HG03469 (cell line): ENCODE results near the gene PSG4.
"Not testable (repeated sequence)": the region's sequence is repeated elsewhere in the genome, so short reads cannot be mapped to it uniquely, and the experiment has no call there.

Source experiments
- ATAC-seq: cut with Tn5 transposase; IDR thresholded peaks from one replicate; pipeline ENCODE4 v1.9.1; 2021; ENCODE audit warnings: mild to moderate bottlenecking, moderate library complexity, moderate number of reproducible peaks; ENCODE audit not compliant: unreplicated experiment

The PSG4 gene

GRCh38 chr19:43198686-43199419 lies 6.6 kb downstream of the PSG4 start:
- not testable (repeated sequence) for ATAC-seq

GRCh38 chr19:43197666-43198397 lies 7.6 kb downstream of the PSG4 start:
- not testable (repeated sequence) for ATAC-seq

GRCh38 chr19:43194397-43194796 lies 11.0 kb downstream of the PSG4 start:
- not testable (repeated sequence) for ATAC-seq

GRCh38 chr19:43192381-43193155 lies 12.9 kb downstream of the PSG4 start:
- not testable (repeated sequence) for ATAC-seq

GRCh38 chr19:43188092-43188491 lies 17.3 kb downstream of the PSG4 start:
- ATAC-seq, result not testable (repeated sequence)

GRCh38 chr19:43186311-43186935 lies 19.0 kb downstream of the PSG4 start, which contains the start of gene PSG5:
TSS of gene PSG5 (minus strand) at chr19:43186536. CDS start at chr19:43186405, 131 bp downstream.
- not testable (repeated sequence) for ATAC-seq

GRCh38 chr19:43181869-43182771 lies 23.3 kb downstream of the PSG4 start:
- ATAC-seq, result not testable (repeated sequence)

GRCh38 chr19:43179569-43180147 lies 25.8 kb downstream of the PSG4 start:
- ATAC-seq, result not testable (repeated sequence)

- ATAC-seq, result not testable (repeated sequence)
Observed at GRCh38 chr19:43178577-43178976, 26.9 kb downstream of the PSG4 start.

GRCh38 chr19:43165906-43166305 lies 39.5 kb downstream of the PSG4 start:
- ATAC-seq, result not testable (repeated sequence)

GRCh38 chr19:43163135-43163534 lies 42.3 kb downstream of the PSG4 start:
- ATAC-seq, result not testable (repeated sequence)

GRCh38 chr19:43162261-43162660 lies 43.2 kb downstream of the PSG4 start:
- ATAC-seq, result not testable (repeated sequence)

- no peak for ATAC-seq
Observed at GRCh38 chr19:43152214-43152613, 53.2 kb downstream of the PSG4 start.

GRCh38 chr19:43149788-43150187 lies 55.6 kb downstream of the PSG4 start:
- not testable (repeated sequence) for ATAC-seq

GRCh38 chr19:43148233-43148632 lies 57.2 kb downstream of the PSG4 start:
- no peak for ATAC-seq
